WTC11 (cell line): Measurements from ENCODE around the gene USP37.

Experiments used
- ETV6 ChIP-seq: sonication (generic); formaldehyde crosslinking; IDR thresholded peaks from 2 replicates; pipeline ENCODE4 v1.8.1; 2022; ENCODE audit warnings: mild to moderate bottlenecking, missing genetic modification reagents
- NR3C1 ChIP-seq: sonication (generic); formaldehyde crosslinking; conservative IDR thresholded peaks from 2 replicates; pipeline ENCODE4 v1.8.1; 2023; ENCODE audit warnings: low read depth, mild to moderate bottlenecking, missing genetic modification reagents
- TF ChIP-seq, protein P1 (sequence below): fragments of 200-600 bp; IDR thresholded peaks from 2 replicates; pipeline ENCODE4 v1.8.0; 2022; ENCODE audit warnings: antibody characterized with exemption
- TF ChIP-seq, protein P2 (sequence below): sonication (generic); formaldehyde crosslinking; conservative IDR thresholded peaks from 2 replicates; pipeline ENCODE4 v1.8.1; 2022; ENCODE audit warnings: mild to moderate bottlenecking, missing genetic modification reagents

GRCh38 chr2:218448934-218449333 is 119.2 kb downstream of the USP37 start:
- TF ChIP-seq, protein P1, sequence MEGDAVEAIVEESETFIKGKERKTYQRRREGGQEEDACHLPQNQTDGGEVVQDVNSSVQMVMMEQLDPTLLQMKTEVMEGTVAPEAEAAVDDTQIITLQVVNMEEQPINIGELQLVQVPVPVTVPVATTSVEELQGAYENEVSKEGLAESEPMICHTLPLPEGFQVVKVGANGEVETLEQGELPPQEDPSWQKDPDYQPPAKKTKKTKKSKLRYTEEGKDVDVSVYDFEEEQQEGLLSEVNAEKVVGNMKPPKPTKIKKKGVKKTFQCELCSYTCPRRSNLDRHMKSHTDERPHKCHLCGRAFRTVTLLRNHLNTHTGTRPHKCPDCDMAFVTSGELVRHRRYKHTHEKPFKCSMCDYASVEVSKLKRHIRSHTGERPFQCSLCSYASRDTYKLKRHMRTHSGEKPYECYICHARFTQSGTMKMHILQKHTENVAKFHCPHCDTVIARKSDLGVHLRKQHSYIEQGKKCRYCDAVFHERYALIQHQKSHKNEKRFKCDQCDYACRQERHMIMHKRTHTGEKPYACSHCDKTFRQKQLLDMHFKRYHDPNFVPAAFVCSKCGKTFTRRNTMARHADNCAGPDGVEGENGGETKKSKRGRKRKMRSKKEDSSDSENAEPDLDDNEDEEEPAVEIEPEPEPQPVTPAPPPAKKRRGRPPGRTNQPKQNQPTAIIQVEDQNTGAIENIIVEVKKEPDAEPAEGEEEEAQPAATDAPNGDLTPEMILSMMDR = no peak
- no peak for TF ChIP-seq ETV6 (CRISPR knock-in tag)
- TF ChIP-seq, protein P2, sequence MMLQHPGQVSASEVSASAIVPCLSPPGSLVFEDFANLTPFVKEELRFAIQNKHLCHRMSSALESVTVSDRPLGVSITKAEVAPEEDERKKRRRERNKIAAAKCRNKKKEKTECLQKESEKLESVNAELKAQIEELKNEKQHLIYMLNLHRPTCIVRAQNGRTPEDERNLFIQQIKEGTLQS (CRISPR knock-in tag) = no peak
- no peak for TF ChIP-seq NR3C1 (CRISPR knock-in tag)
